Thoracic aorta endothelial cell (primary cell): ENCODE measurements around the gene DOK5. TPM values are rescaled to one million over a fixed set of nuclear protein-coding genes. Genes with fewer than 3 reads are reported as not detected.

Experiments used
- total RNA-seq: library from RNA; depleted of rRNA; stranded (reverse); fragments of >200 nt; gene quantifications from 2 replicates; pipeline ENCODE4 v1.2.3, GENCODE V29; 2012

The DOK5 gene
- total RNA-seq: 2.7 and 10.4 TPM in 2 replicates

DNA sequence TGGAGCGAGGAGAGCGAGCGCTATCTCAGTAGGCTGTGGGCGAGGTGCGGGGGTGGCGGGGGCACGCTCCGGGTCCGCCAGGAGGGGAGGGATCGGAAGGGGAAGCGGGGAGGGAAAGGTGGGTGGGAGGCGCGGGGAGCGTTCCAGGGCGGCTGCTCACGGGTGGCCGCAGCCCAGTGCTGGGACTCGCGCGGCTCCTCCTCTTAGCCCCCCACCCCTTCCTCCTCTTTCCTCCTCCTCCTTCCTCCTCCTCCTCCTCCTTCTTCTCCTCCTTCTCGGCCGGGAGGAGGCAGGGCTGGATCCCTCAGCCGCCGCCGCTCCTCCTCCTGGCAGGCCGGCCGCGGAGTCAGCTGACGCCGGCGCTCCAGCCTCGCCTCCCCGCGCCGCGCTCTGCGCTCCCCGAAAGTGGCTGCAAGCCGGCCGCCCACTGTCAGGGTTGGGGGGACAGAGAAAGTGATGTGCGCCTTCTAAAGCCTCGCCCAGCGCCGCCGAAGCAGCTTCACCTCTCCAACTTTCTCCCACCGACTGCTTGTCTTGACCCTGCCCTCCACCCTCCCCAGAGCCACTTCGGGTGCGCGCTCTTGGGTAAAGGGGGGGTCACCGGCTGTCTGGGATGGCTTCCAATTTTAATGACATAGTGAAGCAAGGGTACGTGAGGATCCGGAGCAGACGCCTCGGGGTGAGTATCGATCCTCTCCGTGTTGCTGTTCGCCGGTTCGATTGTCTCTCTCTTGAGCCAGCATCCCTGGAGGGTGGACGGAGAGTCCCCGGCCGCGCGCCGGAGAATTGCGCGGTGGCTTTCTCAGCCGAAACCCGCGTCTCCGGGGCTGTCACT lies at the start of gene DOK5:
DOK5 (plus strand) TSS at position 260 of the 835 bp plus-strand sequence; CDS start at position 614, 354 bp downstream.

